Stimulated activated effector memory CD8-positive, alpha-beta T cell treated with anti-CD3 and anti-CD28 coated beads, Interleukin-12 subunit alpha, Interleukin-12 subunit beta, amount 100 ng/mL, for 72 hours (primary cell): ENCODE data around the gene ONECUT3.

Source experiments
- ATAC-seq: fragments of 150-1000 bp; cut with Tn5 transposase; 2 replicates; pipeline ENCODE4 v1.10.0; 2021
- DNase-seq, 2 donors: peaks; one replicate each; pipeline ENCODE4 v3.0.0; 2021 to 2022; ENCODE audit warnings: low spot score in 2 of 2
- H3K27ac Mint-ChIP-seq: one replicate; pipeline ENCODE4 v1.8.0; 2022; ENCODE audit warnings: mild to moderate bottlenecking, mixed read lengths
- H3K36me3 Mint-ChIP-seq: one replicate; pipeline ENCODE4 v1.8.0; 2022; ENCODE audit warnings: mild to moderate bottlenecking, mixed read lengths
- H3K4me1 Mint-ChIP-seq: one replicate; pipeline ENCODE4 v1.8.0; 2022; ENCODE audit warnings: mixed read lengths
- H3K4me3 Mint-ChIP-seq: one replicate; pipeline ENCODE4 v1.8.0; 2022; ENCODE audit warnings: mild to moderate bottlenecking, mixed read lengths
- H3K9me3 Mint-ChIP-seq: one replicate; pipeline ENCODE4 v1.8.0; 2022; ENCODE audit warnings: mixed read lengths

ONECUT3 gene

DNA sequence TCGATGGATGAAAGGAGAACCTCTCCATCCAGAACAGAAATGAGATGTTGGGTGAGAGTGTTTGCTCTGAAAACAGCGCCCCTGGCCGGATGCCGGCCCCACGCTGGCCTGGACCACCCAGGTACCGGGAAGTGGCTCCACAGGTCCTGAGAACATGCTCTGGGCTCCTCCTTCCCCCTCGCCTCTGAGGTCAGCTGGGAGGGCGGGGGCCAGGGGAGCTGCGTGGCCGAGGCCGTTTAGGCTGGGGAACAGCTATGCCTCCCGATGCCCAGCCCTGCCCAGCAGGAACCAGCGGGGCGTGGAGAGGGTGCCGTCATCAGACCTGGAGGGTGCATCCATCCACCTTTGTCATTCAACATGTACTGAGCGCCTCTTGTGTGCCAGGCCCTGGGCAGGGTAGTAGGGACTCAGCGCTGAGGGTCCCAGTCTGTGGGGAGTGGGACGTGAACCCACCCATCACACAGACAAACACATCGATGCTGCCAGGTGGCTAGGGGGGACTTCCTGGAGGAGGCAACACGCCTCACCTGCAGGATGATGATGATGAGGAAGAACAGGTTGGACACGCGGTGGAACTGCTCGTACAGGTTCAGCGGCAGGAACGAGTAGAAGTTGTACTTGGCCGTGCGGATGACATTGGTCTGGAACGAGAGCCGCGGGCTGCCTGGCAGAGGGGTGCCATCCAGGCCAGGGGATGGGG lies 54.5 kb downstream of the ONECUT3 start:
- H3K36me3 Mint-ChIP-seq = peaks cover 14% of the 10 kb centered on the region
- no peak overlapping the region for H3K4me3 Mint-ChIP-seq
- H3K27ac Mint-ChIP-seq = no peak overlapping the region

DNA sequence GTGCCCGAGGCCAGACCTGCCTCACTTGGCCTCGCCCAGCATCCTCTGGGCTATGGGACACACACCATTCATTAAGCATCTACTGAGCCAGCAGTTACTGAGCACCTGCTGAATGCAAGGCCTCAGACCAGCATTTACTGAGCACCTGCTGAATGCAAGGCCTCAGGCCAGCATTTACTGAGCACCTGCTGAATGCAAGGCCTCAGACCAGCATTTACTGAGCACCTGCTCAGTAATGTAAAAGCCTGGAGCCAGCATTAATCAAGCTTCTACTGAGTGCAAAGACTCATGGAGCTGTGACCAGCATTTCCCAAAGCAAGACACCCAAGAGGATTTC lies 55.1 kb downstream of the ONECUT3 start:
- ATAC-seq = no peak
- no peak overlapping the region for H3K4me3 Mint-ChIP-seq
- H3K36me3 Mint-ChIP-seq = peaks cover 17% of the 10 kb centered on the region
- no peak for DNase-seq
- no peak overlapping the region for H3K27ac Mint-ChIP-seq
- no peaks in the 10 kb centered on the region for H3K9me3 Mint-ChIP-seq
- H3K4me1 Mint-ChIP-seq = peaks cover 25% of the 10 kb centered on the region

More for the DNA sequence above, 54.5 kb downstream of the ONECUT3 start:
- no peak for DNase-seq
- peaks cover 20% of the 10 kb centered on the region for H3K4me1 Mint-ChIP-seq
- no peak for ATAC-seq
- H3K9me3 Mint-ChIP-seq = no peaks in the 10 kb centered on the region

DNA sequence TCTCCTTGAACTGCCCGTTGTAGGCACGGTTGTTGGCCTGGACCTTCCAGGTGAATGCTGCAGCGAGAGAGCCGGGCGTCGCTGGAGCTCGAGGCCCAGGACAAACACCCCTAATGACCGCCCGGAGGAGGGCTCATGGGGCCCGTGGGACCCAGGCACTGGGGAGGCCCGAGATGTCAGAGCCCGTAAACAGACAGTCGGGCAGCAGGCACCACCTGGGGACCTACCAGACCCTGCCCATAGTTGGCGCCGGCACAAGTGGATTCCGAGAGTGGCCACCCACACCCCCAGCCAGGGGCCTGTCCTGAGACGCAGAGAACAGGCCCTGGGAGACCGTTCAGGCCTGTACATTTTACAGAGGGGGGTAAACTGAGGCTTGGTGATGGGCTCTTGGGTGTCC lies 56.4 kb downstream of the ONECUT3 start:
- H3K4me1 Mint-ChIP-seq = peaks cover 25% of the 10 kb centered on the region
- no peaks in the 10 kb centered on the region for H3K9me3 Mint-ChIP-seq

DNA sequence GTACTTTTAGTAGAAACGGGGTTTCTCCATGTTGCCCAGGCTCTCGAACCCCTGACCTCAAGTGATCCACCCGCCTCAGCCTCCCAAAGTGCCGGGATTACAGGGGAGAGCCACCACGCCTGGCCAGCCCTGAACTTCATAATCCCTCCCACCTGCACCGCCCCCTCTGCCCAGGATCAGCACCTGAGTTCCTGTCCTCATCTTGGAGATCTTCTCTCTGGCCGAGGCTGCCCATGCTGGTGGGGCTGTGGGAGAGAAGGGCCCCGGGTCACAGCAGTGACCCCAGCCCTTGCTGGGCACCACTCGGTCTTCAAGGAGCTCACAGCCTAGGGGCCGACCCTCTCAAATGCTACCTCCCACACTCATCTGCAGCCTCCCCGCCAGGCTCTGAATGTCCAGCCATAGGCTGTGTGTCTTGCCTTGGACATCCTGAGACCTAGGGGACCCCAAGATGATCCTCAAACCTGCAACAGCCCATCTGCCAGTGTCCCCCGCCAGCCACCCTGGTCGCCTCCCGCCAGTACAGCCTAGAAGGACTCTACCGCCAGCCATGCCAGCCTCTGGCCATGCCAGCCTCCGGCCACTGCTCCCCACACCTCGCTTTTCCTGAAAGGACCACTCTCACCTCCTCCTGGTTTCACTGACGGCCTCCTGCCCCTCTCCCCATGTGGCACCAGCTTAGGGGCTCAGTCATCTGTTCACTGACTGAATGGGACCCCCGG lies 57.3 kb downstream of the ONECUT3 start:
- H3K4me1 Mint-ChIP-seq = peaks cover 25% of the 10 kb centered on the region
- ATAC-seq (no peak), DNase-seq (no peak)
- no peaks in the 10 kb centered on the region for H3K9me3 Mint-ChIP-seq
- H3K36me3 Mint-ChIP-seq = peaks cover 29% of the 10 kb centered on the region
- H3K4me3 Mint-ChIP-seq = peak overlapping the region; percentile 93
- peak overlapping the region; percentile 29 for H3K27ac Mint-ChIP-seq

More for the DNA sequence above, 56.4 kb downstream of the ONECUT3 start:
- H3K4me3 Mint-ChIP-seq = no peak overlapping the region
- H3K36me3 Mint-ChIP-seq = peaks cover 21% of the 10 kb centered on the region
- H3K27ac Mint-ChIP-seq = no peak overlapping the region
- ATAC-seq (no peak), DNase-seq (no peak)

DNA sequence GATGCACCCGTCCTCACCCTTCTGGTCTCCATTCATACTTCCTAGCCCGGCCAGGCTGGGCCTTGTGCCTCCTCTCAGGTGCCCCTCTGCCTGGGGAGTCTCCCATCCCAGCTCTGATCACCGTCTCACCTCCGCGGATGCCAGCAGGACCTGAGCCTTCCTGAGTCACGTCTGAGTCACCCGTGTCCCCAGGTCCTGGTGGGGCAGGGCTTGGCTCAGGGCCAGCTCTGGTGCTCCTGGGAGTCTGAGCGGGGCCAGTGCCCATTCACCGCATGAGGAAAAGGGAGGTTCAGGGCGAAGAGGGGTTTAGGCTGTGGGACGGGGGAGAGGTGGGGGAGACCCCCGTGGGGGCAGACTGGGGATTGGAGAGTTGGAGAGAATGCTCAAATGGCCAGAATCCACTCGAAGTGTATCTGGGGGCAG lies 58.2 kb downstream of the ONECUT3 start:
- Mint-ChIP-seq H3K36me3 (peaks cover 35% of the 10 kb centered on the region), H3K27ac (peak overlapping the region; percentile 53), H3K9me3 (no peaks in the 10 kb centered on the region), H3K4me3 (peak overlapping the region; percentile 93), H3K4me1 (peaks cover 25% of the 10 kb centered on the region)
- DNase-seq (peak; percentile 42 to 65), ATAC-seq (peak; percentile 16)

DNA sequence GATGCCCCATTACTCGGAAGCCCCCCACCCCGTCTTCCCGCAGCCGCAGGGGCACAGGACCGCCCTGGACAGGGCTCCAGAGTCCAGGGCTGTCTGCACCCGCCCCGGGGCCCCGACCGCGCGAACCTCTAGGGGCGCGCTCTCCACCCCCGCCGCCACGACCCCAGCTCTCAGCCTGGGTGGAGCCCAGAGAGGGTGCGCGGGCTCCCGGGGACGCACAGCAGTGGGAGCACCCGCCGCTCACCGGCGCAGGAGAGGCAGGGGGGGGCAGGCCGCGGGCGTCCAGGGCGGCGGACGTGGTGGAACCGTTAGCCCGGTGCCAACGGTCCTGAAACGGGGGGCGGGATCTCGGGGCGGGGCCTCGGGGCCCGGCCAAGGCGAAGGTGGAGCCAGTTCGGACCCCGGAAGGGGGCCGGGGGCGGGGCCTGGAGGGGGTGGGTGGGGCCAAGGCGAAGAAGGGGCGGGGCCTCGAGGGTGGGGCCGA lies 58.7 kb downstream of the ONECUT3 start, which contains the start of gene ATP8B3:
Gene ATP8B3 (minus strand): TSS at position 335 of the 484 bp plus-strand sequence. CDS start 540 bp downstream, outside the sequence.
- Mint-ChIP-seq H3K36me3 (peaks cover 37% of the 10 kb centered on the region), H3K4me3 (peak within 1 kb of the TSS; percentile 93), H3K9me3 (no peaks in the 10 kb centered on the region), H3K4me1 (peaks cover 25% of the 10 kb centered on the region), H3K27ac (peak within 1 kb of the TSS; percentile 89)
- DNase-seq (peak; percentile 54 to 85), ATAC-seq (peak; percentile 47)

DNA sequence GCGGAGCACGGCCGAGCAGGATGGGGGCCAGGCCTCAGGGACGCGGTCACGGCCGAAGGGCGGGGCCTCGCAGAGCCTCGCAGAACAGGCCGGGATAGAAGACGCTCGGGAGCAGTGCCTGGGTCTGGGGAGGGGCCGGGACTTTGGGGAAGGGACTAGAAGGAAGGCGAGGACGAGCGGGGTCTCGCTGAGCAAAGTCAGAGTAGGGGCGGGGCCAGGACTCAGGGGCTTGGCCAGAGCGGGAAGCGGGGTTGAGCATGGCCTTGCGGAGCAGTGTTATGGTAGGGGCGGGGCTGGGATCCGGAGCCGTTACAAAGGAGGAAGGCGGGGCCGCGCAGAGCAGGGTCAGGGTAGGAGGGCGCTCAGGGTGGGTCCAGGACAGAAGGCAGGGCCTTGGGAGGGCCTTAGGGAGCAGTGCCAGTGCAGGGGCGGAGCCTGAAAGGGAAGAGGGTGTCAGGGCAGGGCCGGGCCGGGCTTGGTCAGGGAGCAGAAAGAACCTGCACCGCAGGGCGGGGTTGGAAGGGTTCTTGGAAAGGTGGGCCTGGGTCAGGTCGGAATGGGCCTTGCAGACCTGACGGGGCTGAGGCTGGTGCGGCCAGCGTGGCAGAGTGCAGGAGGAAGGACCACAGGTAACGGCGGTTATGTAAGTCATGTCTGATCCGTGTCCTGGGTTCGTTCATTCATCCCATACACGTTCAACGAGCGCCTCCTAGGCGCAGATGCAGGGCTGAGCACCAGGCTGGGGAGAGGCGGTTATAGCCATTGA lies 59.3 kb downstream of the ONECUT3 start:
- H3K27ac Mint-ChIP-seq = peak overlapping the region; percentile 89
- ATAC-seq = peak; percentile 90
- peak overlapping the region; percentile 93 for H3K4me3 Mint-ChIP-seq
- no peaks in the 10 kb centered on the region for H3K9me3 Mint-ChIP-seq
- H3K4me1 Mint-ChIP-seq = peaks cover 25% of the 10 kb centered on the region
- peaks cover 43% of the 10 kb centered on the region for H3K36me3 Mint-ChIP-seq
- peak; percentile 83 to 97 for DNase-seq

DNA sequence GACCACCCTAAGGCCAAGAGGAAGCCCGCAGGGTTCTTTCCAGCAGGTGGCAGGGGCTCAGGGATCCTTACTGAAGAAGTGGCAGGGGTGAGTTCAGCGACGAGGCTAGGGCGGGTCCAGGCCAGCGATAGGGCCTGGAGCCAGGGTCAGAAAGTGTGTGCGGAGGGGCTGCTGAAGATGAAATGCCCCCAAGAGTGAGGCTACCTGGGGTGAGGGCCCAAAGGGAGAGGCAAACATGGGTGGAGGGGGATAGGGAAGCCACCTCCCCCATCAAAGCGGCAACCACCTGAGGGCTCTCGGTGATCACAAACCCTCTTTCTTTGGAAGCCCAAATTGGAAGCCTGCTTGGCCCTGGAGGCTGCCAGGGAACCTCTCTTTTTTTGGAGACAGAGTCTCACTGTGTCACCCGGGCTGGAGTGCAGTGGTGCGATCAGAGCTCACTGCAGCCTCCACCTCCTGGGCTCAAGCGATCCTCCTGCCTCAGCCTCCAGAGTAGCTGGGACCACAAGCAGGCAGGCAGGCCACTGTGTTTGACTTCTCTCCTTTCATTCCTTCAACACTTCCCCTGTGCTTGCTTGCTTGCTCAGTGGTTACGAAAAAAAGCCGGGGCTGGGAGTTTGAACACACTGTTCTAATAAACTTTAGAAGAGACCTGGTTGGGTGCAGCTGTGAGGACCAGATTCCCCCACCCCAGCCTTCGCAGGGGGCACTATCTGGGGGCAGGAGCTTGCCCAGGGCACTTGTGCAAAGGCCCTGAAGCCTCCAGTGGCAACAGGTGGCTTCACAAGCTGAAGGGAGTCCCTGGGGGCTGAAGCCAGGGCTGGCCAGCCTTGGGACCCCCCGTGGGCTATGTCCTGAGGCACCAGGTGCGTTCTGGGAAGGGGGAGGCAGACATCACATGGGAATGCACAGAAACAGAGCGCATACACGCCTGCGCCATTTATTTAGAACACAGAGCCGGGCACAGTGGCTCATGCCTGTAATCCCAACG lies 60.2 kb downstream of the ONECUT3 start:
- H3K36me3 Mint-ChIP-seq = peaks cover 52% of the 10 kb centered on the region
- H3K27ac Mint-ChIP-seq = peak overlapping the region; percentile 89
- no peak for ATAC-seq
- peaks cover 25% of the 10 kb centered on the region for H3K4me1 Mint-ChIP-seq
- no peaks in the 10 kb centered on the region for H3K9me3 Mint-ChIP-seq
- no peak for DNase-seq
- H3K4me3 Mint-ChIP-seq = peak overlapping the region; percentile 93

DNA sequence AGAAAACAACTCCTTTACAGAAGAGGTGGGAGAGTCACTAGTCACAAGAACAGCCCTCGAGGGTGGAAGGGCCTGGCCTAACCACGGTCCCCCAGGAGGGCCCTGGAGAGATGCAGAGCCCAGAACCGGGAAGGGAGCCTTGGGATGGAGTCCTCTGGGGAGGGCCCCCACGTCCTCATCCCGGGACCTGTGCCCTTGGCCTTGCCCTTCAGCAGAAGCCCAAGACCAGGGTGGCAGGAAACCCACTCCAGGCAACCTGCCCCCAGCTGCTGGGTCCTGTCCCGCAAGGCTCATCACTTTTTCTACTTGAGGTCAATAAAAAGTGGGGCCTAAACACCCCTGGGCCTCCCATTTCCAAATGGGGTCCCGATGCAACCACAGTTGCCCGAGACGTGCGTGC lies 61.1 kb downstream of the ONECUT3 start:
- no peak for DNase-seq
- Mint-ChIP-seq H3K27ac (no peak overlapping the region), H3K9me3 (no peaks in the 10 kb centered on the region), H3K4me1 (peaks cover 25% of the 10 kb centered on the region), H3K36me3 (peaks cover 56% of the 10 kb centered on the region), H3K4me3 (no peak overlapping the region)
- ATAC-seq = no peak

DNA sequence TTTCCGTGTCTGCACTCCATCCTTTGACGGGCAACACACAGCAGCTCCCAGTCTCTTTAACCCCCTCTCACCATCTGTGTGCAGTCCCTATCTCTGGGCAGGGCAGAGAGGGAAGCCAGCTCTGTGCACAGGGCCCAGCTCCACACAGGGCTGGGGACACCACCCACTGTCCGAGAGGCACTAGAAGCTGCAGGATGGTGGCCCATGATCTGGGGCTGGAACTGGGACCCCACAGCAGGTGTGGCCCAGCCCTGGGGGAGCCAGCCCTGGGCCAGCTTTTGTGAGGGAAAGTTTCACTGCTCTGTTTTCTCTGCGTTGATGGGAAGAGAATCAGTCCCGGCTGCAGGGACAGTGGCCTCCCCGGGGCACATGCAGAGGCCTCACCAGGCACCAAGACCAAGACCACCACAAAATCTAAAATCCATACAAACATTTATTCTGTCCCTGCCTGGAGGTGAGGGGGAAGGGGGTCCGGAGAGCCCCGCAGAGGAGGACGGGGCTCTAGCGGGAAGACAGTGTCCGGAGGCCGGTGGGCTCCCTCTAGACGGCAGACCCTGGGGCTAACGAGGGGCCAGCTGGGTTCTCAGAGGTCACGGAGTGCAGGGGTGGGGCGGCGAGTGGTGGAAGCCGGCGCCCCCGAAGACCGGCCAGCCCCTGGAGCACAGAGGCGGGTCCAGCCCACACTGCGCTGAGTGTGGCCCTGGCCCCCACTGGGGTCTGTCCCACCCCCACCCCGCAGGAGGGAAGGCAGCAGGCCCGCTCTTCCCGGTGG lies 61.7 kb downstream of the ONECUT3 start:
- DNase-seq = no peak
- peaks cover 60% of the 10 kb centered on the region for H3K36me3 Mint-ChIP-seq
- no peak overlapping the region for H3K4me3 Mint-ChIP-seq
- H3K27ac Mint-ChIP-seq = no peak overlapping the region
- H3K9me3 Mint-ChIP-seq = no peaks in the 10 kb centered on the region
- H3K4me1 Mint-ChIP-seq = peaks cover 25% of the 10 kb centered on the region
- no peak for ATAC-seq

DNA sequence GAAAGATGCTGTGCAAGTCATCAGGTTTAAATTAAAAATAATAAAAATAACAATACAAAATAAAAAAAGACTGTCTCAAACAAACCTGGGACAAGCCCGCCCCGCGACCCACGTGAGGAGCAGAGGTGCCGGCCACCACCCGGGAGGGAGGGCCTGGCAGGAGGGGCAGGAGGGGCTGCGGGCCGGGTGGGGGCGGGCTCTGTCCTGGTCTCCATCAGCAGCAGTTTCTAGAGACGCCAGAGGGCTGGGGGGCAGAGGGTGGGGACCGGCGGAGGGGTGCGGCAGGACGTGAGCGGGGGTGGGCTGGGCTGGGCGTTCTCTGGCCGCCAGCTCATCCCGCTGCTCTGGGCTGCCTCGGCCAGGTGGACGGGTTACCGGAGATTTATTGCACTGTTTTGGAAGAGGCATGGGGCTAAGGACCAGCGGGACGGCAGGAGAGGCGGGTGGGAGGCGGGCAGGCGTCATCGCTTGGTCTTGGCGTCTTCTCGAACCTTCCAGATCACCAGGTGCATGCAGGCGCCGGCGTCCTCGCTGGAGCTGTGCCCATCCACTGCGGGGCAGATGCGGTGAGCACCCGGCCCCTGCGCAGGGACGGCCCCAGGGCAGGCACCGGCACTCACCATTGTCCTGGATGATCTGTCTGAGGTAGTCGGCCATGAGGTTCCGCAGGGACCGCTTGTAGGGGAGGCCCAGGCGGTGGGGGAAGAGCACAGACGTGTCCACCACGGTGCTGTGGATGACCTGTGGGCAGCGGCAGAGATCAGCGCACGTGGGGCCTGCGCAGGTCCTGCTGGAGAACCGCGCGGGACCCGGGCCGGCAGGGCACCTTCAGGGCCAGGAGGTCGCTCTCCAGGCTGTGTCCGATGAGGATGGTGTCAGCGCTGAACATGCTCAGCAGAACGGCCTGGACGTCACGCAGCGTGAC lies 62.6 kb downstream of the ONECUT3 start:
- ATAC-seq (no peak), DNase-seq (no peak)
- peaks cover 64% of the 10 kb centered on the region for H3K36me3 Mint-ChIP-seq
- no peaks in the 10 kb centered on the region for H3K9me3 Mint-ChIP-seq
- no peak overlapping the region for H3K27ac Mint-ChIP-seq
- H3K4me3 Mint-ChIP-seq = no peak overlapping the region
- peaks cover 19% of the 10 kb centered on the region for H3K4me1 Mint-ChIP-seq

DNA sequence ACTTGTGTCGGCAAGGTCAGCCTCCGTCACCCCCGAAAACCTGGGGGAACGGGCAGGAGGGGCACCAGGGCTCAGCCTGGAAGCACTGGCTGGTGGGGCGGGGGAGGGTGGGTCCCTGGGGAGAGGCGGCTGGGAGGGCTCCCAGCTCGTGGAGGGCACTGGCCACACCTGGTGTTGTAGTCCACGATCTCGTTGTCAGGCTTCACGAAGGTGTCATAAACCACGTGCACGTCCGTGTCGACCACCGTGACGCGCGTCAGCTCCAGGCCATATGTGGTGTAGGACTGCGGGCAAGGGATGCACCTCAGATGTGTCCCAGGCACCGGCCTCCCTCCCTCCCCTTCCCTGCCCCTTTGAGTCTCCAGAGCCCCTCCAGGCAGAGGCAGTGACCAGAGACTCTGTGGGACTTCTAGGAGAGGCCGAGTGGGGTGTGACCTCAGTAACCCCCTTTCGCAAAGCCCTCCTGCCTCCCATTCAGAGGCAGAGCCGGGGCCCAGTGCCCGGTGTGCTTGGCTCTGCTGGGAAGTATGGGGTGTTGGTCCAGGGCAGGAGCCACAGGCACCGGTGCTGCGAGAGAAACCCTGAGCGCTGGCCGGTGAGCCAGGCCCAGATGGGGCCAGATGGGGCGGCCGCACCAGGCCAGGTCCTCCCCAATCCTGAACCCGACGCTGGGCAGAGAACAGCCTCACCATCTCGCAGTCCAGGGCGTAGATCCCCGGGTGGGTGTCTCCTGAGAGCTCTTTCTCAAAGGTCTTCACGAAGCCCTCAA lies 63.4 kb downstream of the ONECUT3 start:
- peaks cover 70% of the 10 kb centered on the region for H3K36me3 Mint-ChIP-seq

More for the DNA sequence above, 63.4 kb downstream of the ONECUT3 start:
- Mint-ChIP-seq H3K4me3 (no peak overlapping the region), H3K27ac (no peak overlapping the region), H3K9me3 (no peaks in the 10 kb centered on the region), H3K4me1 (peaks cover 11% of the 10 kb centered on the region)
- ATAC-seq = no peak
- DNase-seq = no peak
